GM23338 (cell line): ENCODE data around the gene STPG4. TPM values are rescaled to one million over a fixed set of nuclear protein-coding genes. Genes with fewer than 3 reads are reported as not detected.

Experiments
- ATAC-seq: fragments of 200-7000 bp; cut with Tn5 transposase; 3 replicates; pipeline ENCODE4 v1.9.1; 2020
- DNase-seq: peaks from one replicate; pipeline ENCODE4 v3.0.0-alpha.2; 2015; ENCODE audit warnings: low spot score
- H2AFZ ChIP-seq: fragments of 200-600 bp; sonication (generic); 2 replicates; pipeline ENCODE4 v1.8.0; 2016; ENCODE audit warnings: antibody characterized with exemption, mild to moderate bottlenecking, moderate library complexity
- H3F3A ChIP-seq: fragments of 200-600 bp; sonication (generic); replicated peaks from 2 replicates; pipeline ENCODE4 v1.8.0; 2017; ENCODE audit warnings: antibody characterized with exemption, mixed run types, low read depth
- H3K27ac ChIP-seq: fragments of 200-600 bp; sonication (generic); 2 replicates; pipeline ENCODE4 v1.6.1; 2016; ENCODE audit warnings: low read depth
- H3K27me3 ChIP-seq: fragments of 200-600 bp; sonication (generic); 2 replicates; pipeline ENCODE4 v1.8.0; 2016; ENCODE audit warnings: mild to moderate bottlenecking, mixed run types, moderate library complexity; ENCODE audit not compliant: insufficient read depth
- H3K36me3 ChIP-seq: fragments of 200-600 bp; sonication (generic); 2 replicates; pipeline ENCODE4 v1.8.0; 2016; ENCODE audit warnings: mild to moderate bottlenecking; ENCODE audit not compliant: insufficient read depth
- H3K4me1 ChIP-seq: fragments of 200-600 bp; sonication (generic); 2 replicates; pipeline ENCODE4 v1.8.0; 2016; ENCODE audit warnings: mild to moderate bottlenecking, moderate library complexity; ENCODE audit not compliant: insufficient read depth
- H3K4me2 ChIP-seq: fragments of 200-600 bp; sonication (generic); 2 replicates; pipeline ENCODE4 v1.7.1; 2017; ENCODE audit warnings: mixed run types
- H3K4me3 ChIP-seq: fragments of 200-600 bp; sonication (generic); 2 replicates; pipeline ENCODE4 v1.6.1; 2016; ENCODE audit warnings: mixed run types
- H3K79me2 ChIP-seq: fragments of 200-600 bp; sonication (generic); replicated peaks from 2 replicates; pipeline ENCODE4 v1.8.0; 2017; ENCODE audit warnings: mild to moderate bottlenecking; ENCODE audit not compliant: insufficient read depth
- H3K9me2 ChIP-seq: fragments of 200-600 bp; sonication (generic); 2 replicates; pipeline ENCODE4 v1.8.0; 2017; ENCODE audit not compliant: insufficient read depth
- H4K20me1 ChIP-seq: fragments of 200-600 bp; sonication (generic); replicated peaks from 2 replicates; pipeline ENCODE4 v1.8.0; 2017; ENCODE audit warnings: mild to moderate bottlenecking; ENCODE audit not compliant: insufficient read depth
- H3K27ac Mint-ChIP-seq: 2 replicates; pipeline ENCODE4 v1.8.0; 2020; ENCODE audit warnings: inconsistent platforms, mild to moderate bottlenecking, moderate library complexity, mixed read lengths
- H3K27me3 Mint-ChIP-seq: 3 replicates; pipeline ENCODE4 v1.8.0; 2022; ENCODE audit warnings: low read depth, mild to moderate bottlenecking, moderate library complexity, mixed read lengths, inconsistent platforms; ENCODE audit not compliant: insufficient read depth, poor library complexity
- H3K36me3 Mint-ChIP-seq: 3 replicates; pipeline ENCODE4 v1.8.0; 2021; ENCODE audit warnings: low read depth, mild to moderate bottlenecking, inconsistent platforms, moderate library complexity, mixed read lengths
- H3K4me1 Mint-ChIP-seq: 3 replicates; pipeline ENCODE4 v1.8.0; 2020; ENCODE audit warnings: mild to moderate bottlenecking, inconsistent platforms, mixed read lengths
- H3K4me3 Mint-ChIP-seq: 3 replicates; pipeline ENCODE4 v1.8.0; 2021; ENCODE audit warnings: moderate library complexity, mild to moderate bottlenecking, inconsistent platforms, mixed read lengths
- H3K9me3 Mint-ChIP-seq: 3 replicates; pipeline ENCODE4 v1.8.0; 2020; ENCODE audit warnings: moderate library complexity, mild to moderate bottlenecking, inconsistent platforms, mixed read lengths
- CREB1 ChIP-seq: fragments of 250-450 bp; sonication (Bioruptor Pico); IDR thresholded peaks from 2 replicates; pipeline ENCODE4 v1.5.0; 2020; ENCODE audit warnings: low read depth, mild to moderate bottlenecking, moderate library complexity
- EZH2phosphoT487 ChIP-seq: fragments of 200-600 bp; sonication (generic); IDR thresholded peaks from one replicate; pipeline ENCODE4 v1.8.1; 2018; ENCODE audit warnings: antibody characterized with exemption; ENCODE audit not compliant: unreplicated experiment
- JUNB ChIP-seq: IDR thresholded peaks from one replicate; pipeline ENCODE4 v1.6.1; 2016; ENCODE audit warnings: antibody characterized with exemption; ENCODE audit not compliant: unreplicated experiment
- POLR2AphosphoS5 ChIP-seq: IDR thresholded peaks from 2 replicates; pipeline ENCODE4 v1.6.1; 2016; ENCODE audit warnings: antibody characterized with exemption, low read depth
- STAT1 ChIP-seq: IDR thresholded peaks from one replicate; pipeline ENCODE4 v1.6.1; 2016; ENCODE audit warnings: antibody characterized with exemption; ENCODE audit not compliant: unreplicated experiment
- ZNF114 ChIP-seq: fragments of 250-450 bp; sonication (Bioruptor Pico); IDR thresholded peaks from 2 replicates; pipeline ENCODE4 v1.5.0; 2020; ENCODE audit warnings: mild to moderate bottlenecking, moderate library complexity
- polyA plus RNA-seq: library from polyadenylated mRNA; unstranded; fragments of >200 nt; fragmentation: Nextera tagmentation; extraction: Ambion mirVana; gene quantifications from 2 replicates; pipeline ENCODE4 v1.2.1, GENCODE V29; 2016
- total RNA-seq: library from RNA; depleted of rRNA; stranded (reverse); fragments of >200 nt; shearing (Covaris generic); gene quantifications from 2 replicates; pipeline ENCODE4 v1.2.3, GENCODE V29; 2014
- TF ChIP-seq, protein P1 (sequence below), 2 experiments: fragments of 200-600 bp in 1 of 2; sonication (generic) in 1 of 2; conservative IDR thresholded peaks; 2 replicates each; pipeline versions ENCODE4 v1.5.1 to v1.6.1; 2016 to 2017; ENCODE audit warnings: antibody characterized with exemption in 2 of 2, low read depth in 2 of 2, mild to moderate bottlenecking in 2 of 2, moderate library complexity in 1 of 2
- TF ChIP-seq, protein P2 (sequence below): IDR thresholded peaks from 2 replicates; pipeline ENCODE4 v1.6.1; 2016; ENCODE audit warnings: antibody characterized with exemption
- TF ChIP-seq, protein P3 (sequence below): IDR thresholded peaks from one replicate; pipeline ENCODE4 v1.6.1; 2018; ENCODE audit warnings: antibody characterized with exemption; ENCODE audit not compliant: unreplicated experiment
- TF ChIP-seq, protein P4 (sequence below): fragments of 250-450 bp; sonication (Bioruptor Pico); IDR thresholded peaks from 2 replicates; pipeline ENCODE4 v1.5.0; 2020; ENCODE audit warnings: mild to moderate bottlenecking, moderate library complexity

Gene STPG4
- total and polyA plus RNA-seq, 2 experiments from 2014 or later: 0.28 TPM; not detected in 1

DNA sequence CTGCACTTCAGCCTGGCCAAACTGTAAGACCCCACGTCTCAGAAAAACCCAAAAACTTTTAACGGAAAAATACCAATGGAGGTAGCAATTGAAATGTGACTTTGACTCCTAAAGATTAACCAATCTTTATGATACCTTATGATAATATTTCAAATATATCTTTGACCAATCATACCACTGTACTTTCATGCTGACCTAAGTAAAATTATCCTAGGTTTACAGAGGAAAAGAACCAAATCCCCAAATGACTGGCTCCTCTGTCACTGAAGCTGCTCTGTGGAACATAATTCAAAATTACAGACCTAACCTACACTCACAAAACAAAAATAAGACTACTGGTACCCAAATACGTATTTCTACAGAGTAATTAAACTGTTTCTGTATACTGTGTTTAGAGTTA lies 7.7 kb upstream of the STPG4 start (continued):
- TF ChIP-seq, protein P1, sequence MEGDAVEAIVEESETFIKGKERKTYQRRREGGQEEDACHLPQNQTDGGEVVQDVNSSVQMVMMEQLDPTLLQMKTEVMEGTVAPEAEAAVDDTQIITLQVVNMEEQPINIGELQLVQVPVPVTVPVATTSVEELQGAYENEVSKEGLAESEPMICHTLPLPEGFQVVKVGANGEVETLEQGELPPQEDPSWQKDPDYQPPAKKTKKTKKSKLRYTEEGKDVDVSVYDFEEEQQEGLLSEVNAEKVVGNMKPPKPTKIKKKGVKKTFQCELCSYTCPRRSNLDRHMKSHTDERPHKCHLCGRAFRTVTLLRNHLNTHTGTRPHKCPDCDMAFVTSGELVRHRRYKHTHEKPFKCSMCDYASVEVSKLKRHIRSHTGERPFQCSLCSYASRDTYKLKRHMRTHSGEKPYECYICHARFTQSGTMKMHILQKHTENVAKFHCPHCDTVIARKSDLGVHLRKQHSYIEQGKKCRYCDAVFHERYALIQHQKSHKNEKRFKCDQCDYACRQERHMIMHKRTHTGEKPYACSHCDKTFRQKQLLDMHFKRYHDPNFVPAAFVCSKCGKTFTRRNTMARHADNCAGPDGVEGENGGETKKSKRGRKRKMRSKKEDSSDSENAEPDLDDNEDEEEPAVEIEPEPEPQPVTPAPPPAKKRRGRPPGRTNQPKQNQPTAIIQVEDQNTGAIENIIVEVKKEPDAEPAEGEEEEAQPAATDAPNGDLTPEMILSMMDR (conservative IDR thresholded peaks at IDR 0.05; ENCODE audit: low read depth in 2 of 2): no peak
- no peak for TF ChIP-seq JUNB

DNA sequence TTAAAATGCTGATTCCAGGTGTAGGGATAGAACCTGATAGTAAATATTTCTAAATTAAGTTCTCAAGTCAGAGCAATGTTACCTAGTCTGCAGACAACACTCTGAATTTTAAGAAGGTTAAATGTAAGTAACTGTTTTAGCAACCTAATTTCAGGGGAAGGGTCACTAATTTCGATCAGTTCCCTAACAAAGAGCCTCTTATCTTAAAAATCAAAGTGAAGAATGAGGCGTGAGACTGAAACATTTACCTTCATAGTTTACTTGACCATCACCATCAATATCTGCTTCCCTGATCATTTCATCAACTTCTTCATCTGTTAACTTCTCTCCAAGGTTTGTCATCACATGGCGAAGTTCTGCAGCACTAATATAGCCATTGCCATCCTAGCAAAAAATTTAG lies 6.4 kb upstream of the STPG4 start:
- no peaks in the 10 kb centered on the region for H3K9me2 ChIP-seq
- Mint-ChIP-seq H3K36me3 (peaks cover 72% of the 10 kb centered on the region), H3K4me3 (no peak overlapping the region), H3K4me1 (peaks cover 11% of the 10 kb centered on the region; the same call in 2 of the 3 replicates), H3K27ac (no peak overlapping the region), H3K27me3 (peaks cover 4% of the 10 kb centered on the region), H3K9me3 (no peaks in the 10 kb centered on the region)
- peaks cover 9% of the 10 kb centered on the region for H3F3A ChIP-seq
- H3K27ac ChIP-seq: no peak overlapping the region
- DNase-seq: no peak
- TF ChIP-seq, protein P2, sequence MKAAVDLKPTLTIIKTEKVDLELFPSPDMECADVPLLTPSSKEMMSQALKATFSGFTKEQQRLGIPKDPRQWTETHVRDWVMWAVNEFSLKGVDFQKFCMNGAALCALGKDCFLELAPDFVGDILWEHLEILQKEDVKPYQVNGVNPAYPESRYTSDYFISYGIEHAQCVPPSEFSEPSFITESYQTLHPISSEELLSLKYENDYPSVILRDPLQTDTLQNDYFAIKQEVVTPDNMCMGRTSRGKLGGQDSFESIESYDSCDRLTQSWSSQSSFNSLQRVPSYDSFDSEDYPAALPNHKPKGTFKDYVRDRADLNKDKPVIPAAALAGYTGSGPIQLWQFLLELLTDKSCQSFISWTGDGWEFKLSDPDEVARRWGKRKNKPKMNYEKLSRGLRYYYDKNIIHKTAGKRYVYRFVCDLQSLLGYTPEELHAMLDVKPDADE: no peak
- TF ChIP-seq CREB1 (no peak), POLR2AphosphoS5 (no peak), ZNF114 (CRISPR knock-in tag) (no peak), EZH2phosphoT487 (no peak), JUNB (no peak), STAT1 (no peak)
- TF ChIP-seq, protein P3, sequence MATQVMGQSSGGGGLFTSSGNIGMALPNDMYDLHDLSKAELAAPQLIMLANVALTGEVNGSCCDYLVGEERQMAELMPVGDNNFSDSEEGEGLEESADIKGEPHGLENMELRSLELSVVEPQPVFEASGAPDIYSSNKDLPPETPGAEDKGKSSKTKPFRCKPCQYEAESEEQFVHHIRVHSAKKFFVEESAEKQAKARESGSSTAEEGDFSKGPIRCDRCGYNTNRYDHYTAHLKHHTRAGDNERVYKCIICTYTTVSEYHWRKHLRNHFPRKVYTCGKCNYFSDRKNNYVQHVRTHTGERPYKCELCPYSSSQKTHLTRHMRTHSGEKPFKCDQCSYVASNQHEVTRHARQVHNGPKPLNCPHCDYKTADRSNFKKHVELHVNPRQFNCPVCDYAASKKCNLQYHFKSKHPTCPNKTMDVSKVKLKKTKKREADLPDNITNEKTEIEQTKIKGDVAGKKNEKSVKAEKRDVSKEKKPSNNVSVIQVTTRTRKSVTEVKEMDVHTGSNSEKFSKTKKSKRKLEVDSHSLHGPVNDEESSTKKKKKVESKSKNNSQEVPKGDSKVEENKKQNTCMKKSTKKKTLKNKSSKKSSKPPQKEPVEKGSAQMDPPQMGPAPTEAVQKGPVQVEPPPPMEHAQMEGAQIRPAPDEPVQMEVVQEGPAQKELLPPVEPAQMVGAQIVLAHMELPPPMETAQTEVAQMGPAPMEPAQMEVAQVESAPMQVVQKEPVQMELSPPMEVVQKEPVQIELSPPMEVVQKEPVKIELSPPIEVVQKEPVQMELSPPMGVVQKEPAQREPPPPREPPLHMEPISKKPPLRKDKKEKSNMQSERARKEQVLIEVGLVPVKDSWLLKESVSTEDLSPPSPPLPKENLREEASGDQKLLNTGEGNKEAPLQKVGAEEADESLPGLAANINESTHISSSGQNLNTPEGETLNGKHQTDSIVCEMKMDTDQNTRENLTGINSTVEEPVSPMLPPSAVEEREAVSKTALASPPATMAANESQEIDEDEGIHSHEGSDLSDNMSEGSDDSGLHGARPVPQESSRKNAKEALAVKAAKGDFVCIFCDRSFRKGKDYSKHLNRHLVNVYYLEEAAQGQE: no peak
- TF ChIP-seq, protein P4, sequence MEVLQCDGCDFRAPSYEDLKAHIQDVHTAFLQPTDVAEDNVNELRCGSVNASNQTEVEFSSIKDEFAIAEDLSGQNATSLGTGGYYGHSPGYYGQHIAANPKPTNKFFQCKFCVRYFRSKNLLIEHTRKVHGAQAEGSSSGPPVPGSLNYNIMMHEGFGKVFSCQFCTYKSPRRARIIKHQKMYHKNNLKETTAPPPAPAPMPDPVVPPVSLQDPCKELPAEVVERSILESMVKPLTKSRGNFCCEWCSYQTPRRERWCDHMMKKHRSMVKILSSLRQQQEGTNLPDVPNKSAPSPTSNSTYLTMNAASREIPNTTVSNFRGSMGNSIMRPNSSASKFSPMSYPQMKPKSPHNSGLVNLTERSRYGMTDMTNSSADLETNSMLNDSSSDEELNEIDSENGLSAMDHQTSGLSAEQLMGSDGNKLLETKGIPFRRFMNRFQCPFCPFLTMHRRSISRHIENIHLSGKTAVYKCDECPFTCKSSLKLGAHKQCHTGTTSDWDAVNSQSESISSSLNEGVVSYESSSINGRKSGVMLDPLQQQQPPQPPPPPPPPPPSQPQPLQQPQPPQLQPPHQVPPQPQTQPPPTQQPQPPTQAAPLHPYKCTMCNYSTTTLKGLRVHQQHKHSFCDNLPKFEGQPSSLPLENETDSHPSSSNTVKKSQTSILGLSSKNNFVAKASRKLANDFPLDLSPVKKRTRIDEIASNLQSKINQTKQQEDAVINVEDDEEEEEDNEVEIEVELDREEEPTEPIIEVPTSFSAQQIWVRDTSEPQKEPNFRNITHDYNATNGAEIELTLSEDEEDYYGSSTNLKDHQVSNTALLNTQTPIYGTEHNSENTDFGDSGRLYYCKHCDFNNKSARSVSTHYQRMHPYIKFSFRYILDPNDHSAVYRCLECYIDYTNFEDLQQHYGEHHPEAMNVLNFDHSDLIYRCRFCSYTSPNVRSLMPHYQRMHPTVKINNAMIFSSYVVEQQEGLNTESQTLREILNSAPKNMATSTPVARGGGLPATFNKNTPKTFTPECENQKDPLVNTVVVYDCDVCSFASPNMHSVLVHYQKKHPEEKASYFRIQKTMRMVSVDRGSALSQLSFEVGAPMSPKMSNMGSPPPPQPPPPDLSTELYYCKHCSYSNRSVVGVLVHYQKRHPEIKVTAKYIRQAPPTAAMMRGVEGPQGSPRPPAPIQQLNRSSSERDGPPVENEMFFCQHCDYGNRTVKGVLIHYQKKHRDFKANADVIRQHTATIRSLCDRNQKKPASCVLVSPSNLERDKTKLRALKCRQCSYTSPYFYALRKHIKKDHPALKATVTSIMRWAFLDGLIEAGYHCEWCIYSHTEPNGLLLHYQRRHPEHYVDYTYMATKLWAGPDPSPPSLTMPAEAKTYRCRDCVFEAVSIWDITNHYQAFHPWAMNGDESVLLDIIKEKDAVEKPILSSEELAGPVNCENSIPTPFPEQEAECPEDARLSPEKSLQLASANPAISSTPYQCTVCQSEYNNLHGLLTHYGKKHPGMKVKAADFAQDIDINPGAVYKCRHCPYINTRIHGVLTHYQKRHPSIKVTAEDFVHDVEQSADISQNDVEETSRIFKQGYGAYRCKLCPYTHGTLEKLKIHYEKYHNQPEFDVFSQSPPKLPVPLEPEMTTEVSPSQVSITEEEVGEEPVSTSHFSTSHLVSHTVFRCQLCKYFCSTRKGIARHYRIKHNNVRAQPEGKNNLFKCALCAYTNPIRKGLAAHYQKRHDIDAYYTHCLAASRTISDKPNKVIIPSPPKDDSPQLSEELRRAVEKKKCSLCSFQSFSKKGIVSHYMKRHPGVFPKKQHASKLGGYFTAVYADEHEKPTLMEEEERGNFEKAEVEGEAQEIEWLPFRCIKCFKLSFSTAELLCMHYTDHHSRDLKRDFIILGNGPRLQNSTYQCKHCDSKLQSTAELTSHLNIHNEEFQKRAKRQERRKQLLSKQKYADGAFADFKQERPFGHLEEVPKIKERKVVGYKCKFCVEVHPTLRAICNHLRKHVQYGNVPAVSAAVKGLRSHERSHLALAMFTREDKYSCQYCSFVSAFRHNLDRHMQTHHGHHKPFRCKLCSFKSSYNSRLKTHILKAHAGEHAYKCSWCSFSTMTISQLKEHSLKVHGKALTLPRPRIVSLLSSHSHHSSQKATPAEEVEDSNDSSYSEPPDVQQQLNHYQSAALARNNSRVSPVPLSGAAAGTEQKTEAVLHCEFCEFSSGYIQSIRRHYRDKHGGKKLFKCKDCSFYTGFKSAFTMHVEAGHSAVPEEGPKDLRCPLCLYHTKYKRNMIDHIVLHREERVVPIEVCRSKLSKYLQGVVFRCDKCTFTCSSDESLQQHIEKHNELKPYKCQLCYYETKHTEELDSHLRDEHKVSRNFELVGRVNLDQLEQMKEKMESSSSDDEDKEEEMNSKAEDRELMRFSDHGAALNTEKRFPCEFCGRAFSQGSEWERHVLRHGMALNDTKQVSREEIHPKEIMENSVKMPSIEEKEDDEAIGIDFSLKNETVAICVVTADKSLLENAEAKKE (CRISPR knock-in tag): no peak
- H3K4me3 ChIP-seq: no peak overlapping the region
- H3K36me3 ChIP-seq: peaks cover 47% of the 10 kb centered on the region
- H3K27me3 ChIP-seq: no peaks in the 10 kb centered on the region
- H3K79me2 ChIP-seq: peaks cover 47% of the 10 kb centered on the region
- no peak overlapping the region for H2AFZ ChIP-seq
- H3K4me1 ChIP-seq: no peaks in the 10 kb centered on the region
- ATAC-seq: no peak
- peaks cover 46% of the 10 kb centered on the region for H4K20me1 ChIP-seq
- H3K4me2 ChIP-seq: no peak overlapping the region
